ENCODE data around the gene BRD1.

Gene BRD1

DNA sequence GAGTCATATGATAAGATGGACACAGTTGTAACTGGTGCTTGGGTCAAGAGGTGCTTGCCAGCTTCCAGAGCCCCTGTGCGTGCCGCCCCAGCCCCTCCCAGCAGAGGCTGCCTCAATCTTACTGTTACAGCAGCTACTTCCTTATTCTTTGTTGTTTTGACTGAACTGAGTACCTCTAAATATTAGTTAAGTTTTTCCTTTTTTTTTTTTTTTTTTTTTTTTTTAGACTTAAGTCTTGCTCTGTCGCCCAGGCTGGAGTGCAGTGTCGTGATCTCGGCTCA is 34.8 kb upstream of the BRD1 start:
- peak overlapping the region; percentile 8; the same call in 1 of the 2 replicates for H3K27ac ChIP-seq
- POLR2A ChIA-PET (ENCODE audit: low non-redundant PET), result no interaction called here
- CTCF ChIA-PET, result no interaction called here
- no peak for DNase-seq (ENCODE audit: low spot score)
- TF ChIP-seq, protein P1, sequence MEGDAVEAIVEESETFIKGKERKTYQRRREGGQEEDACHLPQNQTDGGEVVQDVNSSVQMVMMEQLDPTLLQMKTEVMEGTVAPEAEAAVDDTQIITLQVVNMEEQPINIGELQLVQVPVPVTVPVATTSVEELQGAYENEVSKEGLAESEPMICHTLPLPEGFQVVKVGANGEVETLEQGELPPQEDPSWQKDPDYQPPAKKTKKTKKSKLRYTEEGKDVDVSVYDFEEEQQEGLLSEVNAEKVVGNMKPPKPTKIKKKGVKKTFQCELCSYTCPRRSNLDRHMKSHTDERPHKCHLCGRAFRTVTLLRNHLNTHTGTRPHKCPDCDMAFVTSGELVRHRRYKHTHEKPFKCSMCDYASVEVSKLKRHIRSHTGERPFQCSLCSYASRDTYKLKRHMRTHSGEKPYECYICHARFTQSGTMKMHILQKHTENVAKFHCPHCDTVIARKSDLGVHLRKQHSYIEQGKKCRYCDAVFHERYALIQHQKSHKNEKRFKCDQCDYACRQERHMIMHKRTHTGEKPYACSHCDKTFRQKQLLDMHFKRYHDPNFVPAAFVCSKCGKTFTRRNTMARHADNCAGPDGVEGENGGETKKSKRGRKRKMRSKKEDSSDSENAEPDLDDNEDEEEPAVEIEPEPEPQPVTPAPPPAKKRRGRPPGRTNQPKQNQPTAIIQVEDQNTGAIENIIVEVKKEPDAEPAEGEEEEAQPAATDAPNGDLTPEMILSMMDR (conservative IDR thresholded peaks at IDR 0.05; ENCODE audit: low read depth), result no peak

GRCh38 chr22:49861642-49862495 is 34.2 kb upstream of the BRD1 start:
- TF ChIP-seq, protein P1 (conservative IDR thresholded peaks at IDR 0.05; ENCODE audit: low read depth), result no peak
- H3K27ac ChIP-seq, result peak overlapping the region; percentile 8; the same call in 1 of the 2 replicates
- ChIA-PET POLR2A (ENCODE audit: low non-redundant PET) (no interaction called here), CTCF (no interaction called here)
- DNase-seq (ENCODE audit: low spot score), result no peak

DNA sequence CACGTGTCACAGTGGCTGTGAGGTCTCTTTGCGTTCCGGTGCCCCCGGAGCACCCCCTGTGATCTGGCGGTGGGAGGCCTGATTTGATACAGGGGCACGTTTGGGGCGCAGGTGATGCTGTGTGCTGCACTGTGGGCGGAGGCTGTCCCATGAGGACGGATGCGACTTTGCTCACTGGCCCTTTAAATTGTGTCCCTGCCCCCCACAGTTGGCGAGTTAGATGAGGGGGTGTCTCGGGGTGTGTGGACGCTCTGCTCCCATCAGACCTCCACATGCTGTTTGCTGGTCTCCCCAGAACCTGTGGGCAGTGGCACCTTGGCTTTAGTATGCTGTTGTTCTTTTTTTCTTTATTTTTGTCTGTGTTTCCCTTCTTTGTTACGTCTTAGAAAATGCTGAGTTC is 31.2 kb upstream of the BRD1 start:
- POLR2A ChIA-PET (ENCODE audit: low non-redundant PET), result no interaction called here
- no peak overlapping the region for H3K27ac ChIP-seq
- no peak for DNase-seq (ENCODE audit: low spot score)
- CTCF ChIA-PET, result no interaction called here
- TF ChIP-seq, protein P1 (conservative IDR thresholded peaks at IDR 0.05; ENCODE audit: low read depth), result no peak

DNA sequence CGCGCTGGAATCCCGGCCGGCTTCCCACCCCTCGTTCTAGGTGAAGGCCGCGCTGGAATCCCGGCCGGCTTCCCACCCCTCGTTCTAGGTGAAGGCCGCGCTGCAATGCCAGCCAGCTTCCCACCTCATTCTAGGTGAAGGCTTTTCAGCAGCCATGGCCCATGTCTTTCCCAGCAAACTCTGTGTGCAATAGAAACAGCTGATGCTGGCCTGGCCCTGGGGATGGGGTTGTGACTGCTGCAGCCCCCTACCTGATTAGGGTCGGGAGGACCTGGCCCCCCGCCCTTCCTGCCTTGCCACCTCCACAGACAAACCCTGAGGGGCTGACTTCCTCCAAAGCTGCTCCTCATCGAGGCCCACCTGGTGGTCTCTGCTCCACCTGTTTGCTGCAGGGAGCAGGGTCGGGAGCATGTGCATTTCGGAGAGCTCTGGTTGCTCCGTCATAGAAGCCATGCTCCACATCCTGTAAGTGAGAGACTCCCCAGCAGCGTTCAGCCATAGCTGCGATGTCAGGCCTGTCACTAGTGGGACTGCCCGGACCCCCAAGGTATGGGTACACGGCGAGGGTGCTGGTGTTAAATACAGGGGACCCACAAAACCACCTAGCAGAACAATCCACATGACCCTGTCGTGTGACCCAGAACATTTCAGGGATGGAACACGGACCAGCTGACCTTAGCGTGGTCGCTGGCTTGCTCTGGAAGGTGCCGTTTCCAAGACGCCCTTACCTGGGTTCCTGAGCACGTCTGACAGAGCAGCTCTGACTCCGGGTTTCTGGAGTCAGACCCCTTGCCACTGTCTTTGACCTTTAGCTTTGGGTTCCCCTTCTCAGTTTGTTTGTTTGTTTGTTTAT is 29.3 kb upstream of the BRD1 start:
- ChIA-PET CTCF (no interaction called here), POLR2A (ENCODE audit: low non-redundant PET) (no interaction called here)
- DNase-seq (ENCODE audit: low spot score), result no peak
- TF ChIP-seq, protein P1 (conservative IDR thresholded peaks at IDR 0.05; ENCODE audit: low read depth), result no peak
- H3K27ac ChIP-seq, result no peak overlapping the region

- TF ChIP-seq, protein P1 (conservative IDR thresholded peaks at IDR 0.05; ENCODE audit: low read depth), result no peak
- no peak for DNase-seq (ENCODE audit: low spot score)
- H3K27ac ChIP-seq, result peak overlapping the region; percentile 59
- ChIA-PET POLR2A (ENCODE audit: low non-redundant PET) (no interaction called here), CTCF (no interaction called here)
Observed at GRCh38 chr22:49856343-49856742, 28.7 kb upstream of the BRD1 start.

- POLR2A ChIA-PET (ENCODE audit: low non-redundant PET), result no interaction called here
- no peak for DNase-seq (ENCODE audit: low spot score)
Observed at GRCh38 chr22:49855251-49855911, 27.7 kb upstream of the BRD1 start.

More at GRCh38 chr22:49855251-49855911, 27.7 kb upstream of the BRD1 start:
- TF ChIP-seq, protein P1 (conservative IDR thresholded peaks at IDR 0.05; ENCODE audit: low read depth), result no peak
- CTCF ChIA-PET, result no interaction called here
- peak overlapping the region; percentile 59 for H3K27ac ChIP-seq
